ENCODE measurements around the gene AFF3. TPM values are rescaled to one million over a fixed set of nuclear protein-coding genes. Genes with fewer than 3 reads are reported as not detected.
"Not testable (repeated sequence)": the region's sequence is repeated elsewhere in the genome, so short reads cannot be mapped to it uniquely, and the experiment has no call there.

The AFF3 gene
- total and polyA plus RNA-seq, 2 donors (not counting 3 experiments of a cell fraction or from before 2014, with no cell fraction given): 0.06 to 0.07 TPM

DNA sequence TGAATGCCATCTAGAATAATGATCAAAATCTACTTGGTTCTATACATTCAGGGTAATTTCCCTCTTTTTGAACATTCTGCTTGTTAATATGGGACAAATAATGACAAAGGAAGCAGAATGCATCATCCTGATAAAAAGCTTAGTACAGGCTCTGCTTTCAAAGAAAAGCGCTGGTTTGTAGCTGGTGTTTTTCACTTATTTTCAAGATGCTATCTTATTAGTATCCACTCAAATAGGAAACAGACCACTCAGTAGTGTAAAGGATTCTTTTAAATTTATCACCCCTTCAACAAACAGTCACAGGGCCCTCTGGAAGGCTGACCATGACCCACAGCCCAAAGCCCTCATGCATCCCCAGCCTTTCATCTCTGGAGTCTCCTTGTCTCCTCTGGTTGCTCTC is 18.0 kb upstream of the AFF3 start:
- Histone ChIP-seq H3K27ac (ENCODE audit: insufficient read depth, low read depth, low read length) (no peak overlapping the region), H4K20me1 (replicated peaks; ENCODE audit: control insufficient read depth, extremely low read depth, insufficient read depth, low read length) (no peaks in the 10 kb centered on the region), H3K36me3 (ENCODE audit: control insufficient read depth in 2 of 2, extremely low read depth in 1 of 2, insufficient read depth in 2 of 2, low read length in 2 of 2) (no peaks in the 10 kb centered on the region), H3K79me2 (ENCODE audit: control insufficient read depth, insufficient read depth, low read length) (no peaks in the 10 kb centered on the region), H3K4me3 (replicated peaks in 1 of 3; ENCODE audit: insufficient read depth in 1 of 3, low read depth in 1 of 3, low read length in 3 of 3) (no peak overlapping the region), H2AFZ (ENCODE audit: low read depth, low read length) (no peak overlapping the region), H3K27me3 (ENCODE audit: control insufficient read depth in 2 of 2, insufficient read depth in 2 of 2, low read length in 2 of 2) (no peaks in the 10 kb centered on the region), H3K4me2 (ENCODE audit: insufficient read depth, low read length) (no peak overlapping the region), H3K9ac (replicated peaks; ENCODE audit: extremely low read depth, insufficient read depth, low read length) (no peak overlapping the region), H3K9me1 (replicated peaks; ENCODE audit: control insufficient read depth, extremely low read depth, insufficient read depth, low read length) (no peaks in the 10 kb centered on the region), H3K9me3 (replicated peaks; ENCODE audit: control insufficient read depth, insufficient read depth, low read length) (no peaks in the 10 kb centered on the region), H3K4me1 (ENCODE audit: control insufficient read depth, extremely low read depth, insufficient read depth, low read length) (no peaks in the 10 kb centered on the region)
- ChIA-PET CTCF (interaction anchor here (1.0 kb wide), 1 partner anchor 102 kb away, joined by 3 read pairs; no protein-coding TSS in a partner anchor), POLR2A (no interaction called here)
- intact Hi-C loops (cut with micrococcal nuclease): no loop called here
- TF ChIP-seq JUN (IDR thresholded peaks at IDR 0.05; ENCODE audit: borderline replicate concordance, insufficient read depth, insufficient read length, low read depth): no peak
- TF ChIP-seq GATA2 (IDR thresholded peaks at IDR 0.05; ENCODE audit: insufficient read depth, insufficient read length, low read depth, low read length): no peak
- TF ChIP-seq POLR2AphosphoS5 (IDR thresholded peaks at IDR 0.05; ENCODE audit: insufficient read depth, low read depth, low read length): no peak
- TF ChIP-seq, protein P1, sequence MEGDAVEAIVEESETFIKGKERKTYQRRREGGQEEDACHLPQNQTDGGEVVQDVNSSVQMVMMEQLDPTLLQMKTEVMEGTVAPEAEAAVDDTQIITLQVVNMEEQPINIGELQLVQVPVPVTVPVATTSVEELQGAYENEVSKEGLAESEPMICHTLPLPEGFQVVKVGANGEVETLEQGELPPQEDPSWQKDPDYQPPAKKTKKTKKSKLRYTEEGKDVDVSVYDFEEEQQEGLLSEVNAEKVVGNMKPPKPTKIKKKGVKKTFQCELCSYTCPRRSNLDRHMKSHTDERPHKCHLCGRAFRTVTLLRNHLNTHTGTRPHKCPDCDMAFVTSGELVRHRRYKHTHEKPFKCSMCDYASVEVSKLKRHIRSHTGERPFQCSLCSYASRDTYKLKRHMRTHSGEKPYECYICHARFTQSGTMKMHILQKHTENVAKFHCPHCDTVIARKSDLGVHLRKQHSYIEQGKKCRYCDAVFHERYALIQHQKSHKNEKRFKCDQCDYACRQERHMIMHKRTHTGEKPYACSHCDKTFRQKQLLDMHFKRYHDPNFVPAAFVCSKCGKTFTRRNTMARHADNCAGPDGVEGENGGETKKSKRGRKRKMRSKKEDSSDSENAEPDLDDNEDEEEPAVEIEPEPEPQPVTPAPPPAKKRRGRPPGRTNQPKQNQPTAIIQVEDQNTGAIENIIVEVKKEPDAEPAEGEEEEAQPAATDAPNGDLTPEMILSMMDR (IDR thresholded peaks at IDR 0.05; ENCODE audit: extremely low read depth in 1 of 2, insufficient read depth in 1 of 2, low read depth in 1 of 2, low read length in 2 of 2): no peak
- no peak for TF ChIP-seq MAX (IDR thresholded peaks at IDR 0.05; ENCODE audit: insufficient read depth, insufficient read length)
- no peak for TF ChIP-seq MYC (IDR thresholded peaks at IDR 0.05; ENCODE audit: low read depth, low read length)
- TF ChIP-seq POLR2A (IDR thresholded peaks at IDR 0.05; ENCODE audit: low read depth, low read length): no peak
- TF ChIP-seq FOS (IDR thresholded peaks at IDR 0.05; ENCODE audit: borderline replicate concordance, insufficient read depth, low read length): no peak
- TF ChIP-seq EZH2 (IDR thresholded peaks at IDR 0.05; ENCODE audit: borderline replicate concordance, low read depth, low read length, severe bottlenecking): no peak
- dilution Hi-C loops (cut with MboI; ENCODE audit: extremely low pct_ligation_motif_present, low sequenced_read_pairs): no loop called here
- FAIRE-seq: no peak
- no TSS peak for BruUV-seq (replicated peaks)
- no peak for DNase-seq (ENCODE audit: low read depth, low spot score)

- H3K4me3 ChIP-seq (replicated peaks in 1 of 3; ENCODE audit: insufficient read depth in 1 of 3, low read depth in 1 of 3, low read length in 3 of 3); H3K27ac ChIP-seq (ENCODE audit: insufficient read depth, low read depth, low read length); H3K27me3 ChIP-seq (ENCODE audit: control insufficient read depth in 2 of 2, insufficient read depth in 2 of 2, low read length in 2 of 2); POLR2A ChIA-PET; intact Hi-C loops (cut with micrococcal nuclease); H2AFZ ChIP-seq (ENCODE audit: low read depth, low read length); H3K79me2 ChIP-seq (ENCODE audit: control insufficient read depth, insufficient read depth, low read length); H3K9me1 ChIP-seq (replicated peaks; ENCODE audit: control insufficient read depth, extremely low read depth, insufficient read depth, low read length); dilution Hi-C loops (cut with MboI; ENCODE audit: extremely low pct_ligation_motif_present, low sequenced_read_pairs); CTCF ChIA-PET; H3K36me3 ChIP-seq (ENCODE audit: control insufficient read depth in 2 of 2, extremely low read depth in 1 of 2, insufficient read depth in 2 of 2, low read length in 2 of 2); H4K20me1 ChIP-seq (replicated peaks; ENCODE audit: control insufficient read depth, extremely low read depth, insufficient read depth, low read length); BruUV-seq (replicated peaks); FAIRE-seq; H3K9me3 ChIP-seq (replicated peaks; ENCODE audit: control insufficient read depth, insufficient read depth, low read length); H3K4me1 ChIP-seq (ENCODE audit: control insufficient read depth, extremely low read depth, insufficient read depth, low read length); DNase-seq (ENCODE audit: low read depth, low spot score); H3K9ac ChIP-seq (replicated peaks; ENCODE audit: extremely low read depth, insufficient read depth, low read length); H3K4me2 ChIP-seq (ENCODE audit: insufficient read depth, low read length): not testable (repeated sequence)
These were observed 9.4 kb upstream of the AFF3 start for GRCh38 chr2:100151832-100152231.
